K562 (cell line): ENCODE measurements around the gene TRIM69. TPM values are rescaled to one million over a fixed set of nuclear protein-coding genes. Genes with fewer than 3 reads are reported as not detected.

ENCODE experiments used
- FOXP1 ChIP-seq: sonication (generic); formaldehyde crosslinking; IDR thresholded peaks from 2 replicates; pipeline ENCODE4 v1.8.0; 2022; ENCODE audit warnings: mild to moderate bottlenecking, missing genetic modification reagents
- HCFC1 ChIP-seq: IDR thresholded peaks from 2 replicates; pipeline ENCODE4 v1.6.1; 2012; ENCODE audit warnings: low read depth, low read length, improper control_type of control experiment
- HDGF ChIP-seq: fragments of 450-650 bp; IDR thresholded peaks from 2 replicates; pipeline ENCODE4 v1.6.1; 2016
- HNRNPK ChIP-seq: fragments of 200-400 bp; formaldehyde crosslinking; IDR thresholded peaks from one replicate; pipeline ENCODE4 v1.6.1; 2018; ENCODE audit warnings: mild to moderate bottlenecking, low read depth, low read length; ENCODE audit not compliant: poor library complexity, severe bottlenecking
- KAT8 ChIP-seq: fragments of 450-650 bp; IDR thresholded peaks from 2 replicates; pipeline ENCODE4 v1.6.1; 2016; ENCODE audit warnings: low read depth, mild to moderate bottlenecking
- MEIS2 ChIP-seq: fragments of 450-650 bp; IDR thresholded peaks from 2 replicates; pipeline ENCODE4 v1.6.1; 2014; ENCODE audit warnings: mild to moderate bottlenecking; ENCODE audit not compliant: partially characterized antibody
- NELFE ChIP-seq: IDR thresholded peaks from 2 replicates; pipeline ENCODE4 v1.6.1; 2011; ENCODE audit warnings: mild to moderate bottlenecking; ENCODE audit not compliant: insufficient read depth, insufficient read length
- NFE2L1 ChIP-seq: fragments of 450-650 bp; IDR thresholded peaks from 2 replicates; pipeline ENCODE4 v1.6.1; 2016; ENCODE audit warnings: missing genetic modification characterization, low read depth, mild to moderate bottlenecking, missing compliant biosample characterization, moderate library complexity, borderline replicate concordance
- POLR2AphosphoS2 ChIP-seq: IDR thresholded peaks from 2 replicates; pipeline ENCODE4 v1.6.1; 2012; ENCODE audit warnings: low read length, improper control_type of control experiment
- SMC3 ChIP-seq: conservative IDR thresholded peaks from 2 replicates; pipeline ENCODE4 v1.6.1; 2011; ENCODE audit warnings: low read depth, low read length, improper control_type of control experiment; ENCODE audit not compliant: insufficient read depth
- TAF9B ChIP-seq: fragments of 450-650 bp; IDR thresholded peaks from 2 replicates; pipeline ENCODE4 v1.6.1; 2018; ENCODE audit warnings: mild to moderate bottlenecking; ENCODE audit not compliant: partially characterized antibody
- TEAD4 ChIP-seq, 2 experiments: sonication (generic) in 1 of 2; formaldehyde crosslinking in 1 of 2; IDR thresholded peaks; 2 replicates each; pipeline versions ENCODE4 v1.6.1 to v1.8.0; 2012 to 2022; ENCODE audit warnings: borderline replicate concordance in 1 of 2, inconsistent platforms in 1 of 2, low read length in 1 of 2, mild to moderate bottlenecking in 1 of 2, missing genetic modification reagents in 1 of 2
- ZNF354B ChIP-seq: fragments of 250-450 bp; sonication (Bioruptor Pico); IDR thresholded peaks from 2 replicates; pipeline ENCODE4 v1.4.0; 2020
- ZNF431 ChIP-seq: sonication (generic); formaldehyde crosslinking; IDR thresholded peaks from 2 replicates; pipeline ENCODE4 v1.8.0; 2022; ENCODE audit warnings: mild to moderate bottlenecking, missing genetic modification reagents
- ZNF444 ChIP-seq: fragments of 250-450 bp; sonication (Bioruptor Pico); IDR thresholded peaks from 2 replicates; pipeline ENCODE4 v1.4.0; 2020; ENCODE audit warnings: mild to moderate bottlenecking, moderate library complexity
- ZNF766 ChIP-seq: fragments of 200-800 bp; sonication (Bioruptor generic); conservative IDR thresholded peaks from 2 replicates; pipeline ENCODE4 v1.6.1; 2016; ENCODE audit warnings: missing genetic modification characterization, missing compliant biosample characterization
- polyA plus RNA-seq, 8 experiments: library from polyadenylated mRNA; depleted of rRNA in 4 of 8; stranded (reverse) in 5 of 8; unstranded in 3 of 8; fragments of >200 nt; fragmentation: Nextera tagmentation in 2 of 8; fragmentation: Illumina TruSeq in 1 of 8; extraction: Ambion mirVana in 2 of 8; extraction: Trizol in 1 of 8; gene quantifications; 2 replicates each; pipeline versions ENCODE4 v1.2.1 to v1.2.3, GENCODE V29; 2011 to 2014; ENCODE audit warnings: inconsistent platforms in 1 of 8, missing spikeins in 1 of 8
- total RNA-seq, 7 experiments: library from RNA; depleted of rRNA in 6 of 7; stranded (reverse); fragments of >200 nt in 6 of 7; fragmentation: Illumina TruSeq in 2 of 7; extraction: Trizol in 2 of 7; gene quantifications; 2 replicates each; pipeline versions ENCODE4 v1.2.1 to v1.2.3, GENCODE V29; 2011 to 2021; ENCODE audit warnings: low replicate concordance in 1 of 7
- TF ChIP-seq, protein P1 (sequence below): IDR thresholded peaks from 2 replicates; pipeline ENCODE4 v1.6.1; 2012; ENCODE audit warnings: low read depth, low read length, improper control_type of control experiment, borderline replicate concordance
- TF ChIP-seq, protein P2 (sequence below): fragments of 450-650 bp; conservative IDR thresholded peaks from 2 replicates; pipeline ENCODE4 v1.6.1; 2016; ENCODE audit warnings: missing genetic modification characterization, low read depth, mild to moderate bottlenecking, control low read depth, missing compliant biosample characterization
- TF ChIP-seq, protein P3 (sequence below): fragments of 250-450 bp; sonication (Bioruptor Pico); IDR thresholded peaks from 2 replicates; pipeline ENCODE4 v1.8.0; 2022; ENCODE audit warnings: inconsistent platforms
- TF ChIP-seq, protein P4 (sequence below): sonication (generic); formaldehyde crosslinking; IDR thresholded peaks from 2 replicates; pipeline ENCODE4 v1.8.0; 2022; ENCODE audit warnings: missing genetic modification reagents, mild to moderate bottlenecking, borderline replicate concordance

TRIM69 gene
- total and polyA plus RNA-seq, 9 of the 15 experiments (the other 6 are each of a cell fraction or from before 2014, with no cell fraction given) = 1.0 to 4.3 (median 2.3) TPM

DNA sequence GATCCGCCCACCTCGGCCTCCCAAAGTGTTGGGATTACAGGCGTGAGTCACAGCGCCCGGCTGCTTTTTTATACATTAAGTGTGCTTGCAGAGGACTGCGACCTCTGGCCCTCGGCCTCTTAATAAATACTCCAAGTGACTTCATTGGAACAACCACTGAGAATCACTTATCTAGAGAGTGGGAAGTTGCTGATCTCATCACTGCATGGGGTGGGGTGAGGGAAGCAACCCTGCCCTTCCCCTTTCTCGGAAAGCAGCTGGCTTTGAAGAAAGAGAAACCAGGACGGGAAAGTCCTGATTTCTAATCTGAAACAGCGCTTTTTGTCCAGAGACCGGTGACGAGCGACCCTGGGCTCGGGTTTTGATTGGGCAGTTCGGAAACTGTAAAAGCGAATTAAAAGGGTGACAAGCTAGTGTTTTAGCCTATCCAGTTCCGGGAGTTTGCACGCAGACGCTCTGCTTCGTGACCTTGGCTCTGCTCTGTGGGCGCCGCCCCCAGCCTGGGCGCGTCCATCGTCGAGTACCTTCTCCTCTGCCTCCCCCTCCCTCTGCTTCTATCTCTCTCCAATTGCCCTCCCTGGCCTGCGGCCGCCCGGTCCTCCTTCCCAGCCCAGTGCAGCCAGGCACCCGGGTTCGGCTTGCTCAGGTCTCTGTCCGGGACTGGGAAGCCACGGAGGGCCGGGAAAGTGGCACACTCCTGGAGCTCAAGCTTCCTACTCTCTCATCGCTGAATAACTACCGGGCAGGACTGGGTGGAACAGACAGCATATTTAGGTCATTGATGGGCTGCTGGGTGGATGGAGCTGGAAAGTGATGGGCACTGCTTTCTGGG is 7.5 kb upstream of the TRIM69 start (continued):
- TF ChIP-seq HCFC1 (peak; percentile 23; the same call in 1 of the 2 replicates), ZNF444 (no peak), HNRNPK (no peak), NELFE (no peak), ZNF766 (CRISPR knock-in tag) (peak; percentile 90), ZNF431 (CRISPR knock-in tag) (no peak; the same call in 1 of the 2 replicates), TEAD4 (IDR thresholded peaks at IDR 0.05; ENCODE audit: low read length) (peak; percentile 44; the same call in 1 of the 2 replicates), TEAD4 (CRISPR knock-in tag; IDR thresholded peaks at IDR 0.05; ENCODE audit: borderline replicate concordance) (no peak), MEIS2 (peak; percentile 71), HDGF (no peak), NFE2L1 (tag) (no peak), KAT8 (no peak), FOXP1 (CRISPR knock-in tag) (no peak), TAF9B (peak; percentile 97), SMC3 (no peak), POLR2AphosphoS2 (no peak), ZNF354B (CRISPR knock-in tag) (no peak)
- TF ChIP-seq, protein P1, sequence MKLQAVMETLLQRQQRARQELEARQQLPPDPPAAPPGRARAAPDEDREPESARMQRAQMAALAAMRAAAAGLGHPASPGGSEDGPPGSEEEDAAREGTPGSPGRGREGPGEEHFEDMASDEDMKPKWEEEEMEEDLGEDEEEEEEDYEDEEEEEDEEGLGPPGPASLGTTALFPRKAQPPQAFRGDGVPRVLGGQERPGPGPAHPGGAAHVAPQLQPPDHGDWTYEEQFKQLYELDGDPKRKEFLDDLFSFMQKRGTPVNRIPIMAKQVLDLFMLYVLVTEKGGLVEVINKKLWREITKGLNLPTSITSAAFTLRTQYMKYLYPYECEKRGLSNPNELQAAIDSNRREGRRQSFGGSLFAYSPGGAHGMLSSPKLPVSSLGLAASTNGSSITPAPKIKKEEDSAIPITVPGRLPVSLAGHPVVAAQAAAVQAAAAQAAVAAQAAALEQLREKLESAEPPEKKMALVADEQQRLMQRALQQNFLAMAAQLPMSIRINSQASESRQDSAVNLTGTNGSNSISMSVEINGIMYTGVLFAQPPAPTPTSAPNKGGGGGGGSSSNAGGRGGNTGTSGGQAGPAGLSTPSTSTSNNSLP = peak; percentile 85
- TF ChIP-seq, protein P2, sequence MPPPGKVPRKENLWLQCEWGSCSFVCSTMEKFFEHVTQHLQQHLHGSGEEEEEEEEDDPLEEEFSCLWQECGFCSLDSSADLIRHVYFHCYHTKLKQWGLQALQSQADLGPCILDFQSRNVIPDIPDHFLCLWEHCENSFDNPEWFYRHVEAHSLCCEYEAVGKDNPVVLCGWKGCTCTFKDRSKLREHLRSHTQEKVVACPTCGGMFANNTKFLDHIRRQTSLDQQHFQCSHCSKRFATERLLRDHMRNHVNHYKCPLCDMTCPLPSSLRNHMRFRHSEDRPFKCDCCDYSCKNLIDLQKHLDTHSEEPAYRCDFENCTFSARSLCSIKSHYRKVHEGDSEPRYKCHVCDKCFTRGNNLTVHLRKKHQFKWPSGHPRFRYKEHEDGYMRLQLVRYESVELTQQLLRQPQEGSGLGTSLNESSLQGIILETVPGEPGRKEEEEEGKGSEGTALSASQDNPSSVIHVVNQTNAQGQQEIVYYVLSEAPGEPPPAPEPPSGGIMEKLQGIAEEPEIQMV = no peak
- TF ChIP-seq, protein P3, sequence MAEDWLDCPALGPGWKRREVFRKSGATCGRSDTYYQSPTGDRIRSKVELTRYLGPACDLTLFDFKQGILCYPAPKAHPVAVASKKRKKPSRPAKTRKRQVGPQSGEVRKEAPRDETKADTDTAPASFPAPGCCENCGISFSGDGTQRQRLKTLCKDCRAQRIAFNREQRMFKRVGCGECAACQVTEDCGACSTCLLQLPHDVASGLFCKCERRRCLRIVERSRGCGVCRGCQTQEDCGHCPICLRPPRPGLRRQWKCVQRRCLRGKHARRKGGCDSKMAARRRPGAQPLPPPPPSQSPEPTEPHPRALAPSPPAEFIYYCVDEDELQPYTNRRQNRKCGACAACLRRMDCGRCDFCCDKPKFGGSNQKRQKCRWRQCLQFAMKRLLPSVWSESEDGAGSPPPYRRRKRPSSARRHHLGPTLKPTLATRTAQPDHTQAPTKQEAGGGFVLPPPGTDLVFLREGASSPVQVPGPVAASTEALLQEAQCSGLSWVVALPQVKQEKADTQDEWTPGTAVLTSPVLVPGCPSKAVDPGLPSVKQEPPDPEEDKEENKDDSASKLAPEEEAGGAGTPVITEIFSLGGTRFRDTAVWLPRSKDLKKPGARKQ = no peak
- TF ChIP-seq, protein P4, sequence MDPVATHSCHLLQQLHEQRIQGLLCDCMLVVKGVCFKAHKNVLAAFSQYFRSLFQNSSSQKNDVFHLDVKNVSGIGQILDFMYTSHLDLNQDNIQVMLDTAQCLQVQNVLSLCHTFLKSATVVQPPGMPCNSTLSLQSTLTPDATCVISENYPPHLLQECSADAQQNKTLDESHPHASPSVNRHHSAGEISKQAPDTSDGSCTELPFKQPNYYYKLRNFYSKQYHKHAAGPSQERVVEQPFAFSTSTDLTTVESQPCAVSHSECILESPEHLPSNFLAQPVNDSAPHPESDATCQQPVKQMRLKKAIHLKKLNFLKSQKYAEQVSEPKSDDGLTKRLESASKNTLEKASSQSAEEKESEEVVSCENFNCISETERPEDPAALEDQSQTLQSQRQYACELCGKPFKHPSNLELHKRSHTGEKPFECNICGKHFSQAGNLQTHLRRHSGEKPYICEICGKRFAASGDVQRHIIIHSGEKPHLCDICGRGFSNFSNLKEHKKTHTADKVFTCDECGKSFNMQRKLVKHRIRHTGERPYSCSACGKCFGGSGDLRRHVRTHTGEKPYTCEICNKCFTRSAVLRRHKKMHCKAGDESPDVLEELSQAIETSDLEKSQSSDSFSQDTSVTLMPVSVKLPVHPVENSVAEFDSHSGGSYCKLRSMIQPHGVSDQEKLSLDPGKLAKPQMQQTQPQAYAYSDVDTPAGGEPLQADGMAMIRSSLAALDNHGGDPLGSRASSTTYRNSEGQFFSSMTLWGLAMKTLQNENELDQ = no peak
